T-helper 1 cell treated with Interleukin-12 subunit alpha and Interleukin-12 subunit beta and Interleukin-4 antibody, amounts not matched to agents 30 μg/mL and 1 μg/mL, for 36 hours (primary cell): ENCODE data around the gene FOXP4.

Source experiments
- H3K27ac Mint-ChIP-seq: one replicate; pipeline ENCODE4 v1.8.0; 2021; ENCODE audit warnings: mild to moderate bottlenecking, mixed read lengths
- H3K27me3 Mint-ChIP-seq: one replicate; pipeline ENCODE4 v1.8.0; 2021; ENCODE audit warnings: low read depth, mixed read lengths
- H3K36me3 Mint-ChIP-seq: one replicate; pipeline ENCODE4 v1.8.0; 2021; ENCODE audit warnings: low read depth, mixed read lengths
- H3K4me1 Mint-ChIP-seq: one replicate; pipeline ENCODE4 v1.8.0; 2021; ENCODE audit warnings: low read depth, mixed read lengths
- H3K4me3 Mint-ChIP-seq: one replicate; pipeline ENCODE4 v1.8.0; 2021; ENCODE audit warnings: mild to moderate bottlenecking, moderate library complexity, mixed read lengths
- H3K9me3 Mint-ChIP-seq: one replicate; pipeline ENCODE4 v1.8.0; 2021; ENCODE audit warnings: mixed read lengths

FOXP4 gene

GRCh38 chr6:41548098-41548840 is 2.1 kb downstream of the FOXP4 start:
- Mint-ChIP-seq H3K9me3 (no peaks in the 10 kb centered on the region), H3K4me3 (peak overlapping the region; percentile 84), H3K4me1 (peaks cover 24% of the 10 kb centered on the region), H3K36me3 (peaks cover 5% of the 10 kb centered on the region), H3K27me3 (peaks cover 59% of the 10 kb centered on the region), H3K27ac (no peak overlapping the region)

GRCh38 chr6:41548841-41549642 is 2.9 kb downstream of the FOXP4 start:
- no peaks in the 10 kb centered on the region for H3K9me3 Mint-ChIP-seq

GRCh38 chr6:41549673-41550072 is 3.5 kb downstream of the FOXP4 start:
- Mint-ChIP-seq H3K4me1 (peaks cover 23% of the 10 kb centered on the region), H3K36me3 (peaks cover 7% of the 10 kb centered on the region), H3K9me3 (no peaks in the 10 kb centered on the region), H3K4me3 (no peak overlapping the region), H3K27ac (no peak overlapping the region), H3K27me3 (peaks cover 47% of the 10 kb centered on the region)

More at GRCh38 chr6:41548841-41549642, 2.9 kb downstream of the FOXP4 start:
- Mint-ChIP-seq H3K27ac (no peak overlapping the region), H3K4me1 (peaks cover 24% of the 10 kb centered on the region), H3K27me3 (peaks cover 53% of the 10 kb centered on the region), H3K36me3 (peaks cover 7% of the 10 kb centered on the region), H3K4me3 (peak overlapping the region; percentile 60)

GRCh38 chr6:41551086-41551700 is 5.0 kb downstream of the FOXP4 start:
- peaks cover 38% of the 10 kb centered on the region for H3K27me3 Mint-ChIP-seq
- H3K4me1 Mint-ChIP-seq, result peaks cover 13% of the 10 kb centered on the region
- no peak overlapping the region for H3K27ac Mint-ChIP-seq
- H3K9me3 Mint-ChIP-seq, result no peaks in the 10 kb centered on the region
- peaks cover 7% of the 10 kb centered on the region for H3K36me3 Mint-ChIP-seq
- H3K4me3 Mint-ChIP-seq, result no peak overlapping the region

GRCh38 chr6:41551857-41552256 is 5.7 kb downstream of the FOXP4 start:
- Mint-ChIP-seq H3K27me3 (peaks cover 43% of the 10 kb centered on the region), H3K36me3 (peaks cover 7% of the 10 kb centered on the region), H3K4me1 (peaks cover 13% of the 10 kb centered on the region), H3K9me3 (no peaks in the 10 kb centered on the region), H3K4me3 (no peak overlapping the region), H3K27ac (no peak overlapping the region)

GRCh38 chr6:41552723-41553122 is 6.5 kb downstream of the FOXP4 start:
- H3K9me3 Mint-ChIP-seq, result no peaks in the 10 kb centered on the region
- H3K27ac Mint-ChIP-seq, result no peak overlapping the region
- peaks cover 44% of the 10 kb centered on the region for H3K27me3 Mint-ChIP-seq
- peaks cover 13% of the 10 kb centered on the region for H3K4me1 Mint-ChIP-seq
- no peak overlapping the region for H3K4me3 Mint-ChIP-seq
- H3K36me3 Mint-ChIP-seq, result peaks cover 7% of the 10 kb centered on the region

- Mint-ChIP-seq H3K4me3 (no peak overlapping the region), H3K36me3 (peaks cover 7% of the 10 kb centered on the region), H3K9me3 (no peaks in the 10 kb centered on the region), H3K27me3 (peaks cover 40% of the 10 kb centered on the region), H3K27ac (no peak overlapping the region), H3K4me1 (peaks cover 9% of the 10 kb centered on the region)
These were observed 7.3 kb downstream of the FOXP4 start for GRCh38 chr6:41553405-41553999.

- Mint-ChIP-seq H3K4me3 (no peak overlapping the region), H3K9me3 (no peaks in the 10 kb centered on the region), H3K4me1 (peaks cover 15% of the 10 kb centered on the region), H3K27ac (no peak overlapping the region), H3K27me3 (peaks cover 35% of the 10 kb centered on the region), H3K36me3 (peaks cover 7% of the 10 kb centered on the region)
These were observed 9.4 kb downstream of the FOXP4 start for GRCh38 chr6:41555326-41556300.

- H3K27ac Mint-ChIP-seq, result no peak overlapping the region
- H3K4me3 Mint-ChIP-seq, result no peak overlapping the region
- no peaks in the 10 kb centered on the region for H3K9me3 Mint-ChIP-seq
- H3K27me3 Mint-ChIP-seq, result peaks cover 37% of the 10 kb centered on the region
- H3K4me1 Mint-ChIP-seq, result peaks cover 17% of the 10 kb centered on the region
- H3K36me3 Mint-ChIP-seq, result peaks cover 2% of the 10 kb centered on the region
These were observed 11.2 kb downstream of the FOXP4 start for GRCh38 chr6:41557335-41557734.

- Mint-ChIP-seq H3K27ac (no peak overlapping the region), H3K4me3 (no peak overlapping the region), H3K4me1 (peaks cover 17% of the 10 kb centered on the region), H3K27me3 (peaks cover 37% of the 10 kb centered on the region), H3K36me3 (peaks cover 2% of the 10 kb centered on the region), H3K9me3 (no peaks in the 10 kb centered on the region)
These were observed 12.0 kb downstream of the FOXP4 start for GRCh38 chr6:41558033-41558807.

- H3K9me3 Mint-ChIP-seq, result no peaks in the 10 kb centered on the region
- peaks cover 17% of the 10 kb centered on the region for H3K4me1 Mint-ChIP-seq
- H3K27me3 Mint-ChIP-seq, result peaks cover 47% of the 10 kb centered on the region
- peak overlapping the region; percentile 80 for H3K4me3 Mint-ChIP-seq
- no peak overlapping the region for H3K27ac Mint-ChIP-seq
- peaks cover 3% of the 10 kb centered on the region for H3K36me3 Mint-ChIP-seq
These were observed 13.7 kb downstream of the FOXP4 start for GRCh38 chr6:41559655-41560427.

GRCh38 chr6:41560431-41561192 is 14.4 kb downstream of the FOXP4 start:
- H3K9me3 Mint-ChIP-seq, result no peaks in the 10 kb centered on the region
- peaks cover 3% of the 10 kb centered on the region for H3K36me3 Mint-ChIP-seq
- peak overlapping the region; percentile 57 for H3K27ac Mint-ChIP-seq
- peak overlapping the region; percentile 80 for H3K4me3 Mint-ChIP-seq
- peaks cover 47% of the 10 kb centered on the region for H3K27me3 Mint-ChIP-seq
- peaks cover 17% of the 10 kb centered on the region for H3K4me1 Mint-ChIP-seq
